HepG2 (cell line): ENCODE results near the gene RSF1. TPM values are rescaled to one million over a fixed set of nuclear protein-coding genes. Genes with fewer than 3 reads are reported as not detected.

Source experiments
- ARID5B ChIP-seq: IDR thresholded peaks from 2 replicates; pipeline ENCODE4 v1.4.0; 2020; ENCODE audit warnings: mild to moderate bottlenecking, missing genetic modification reagents
- CREB1 ChIP-seq, 2 experiments: fragments of 450-650 bp in 1 of 2; IDR thresholded peaks; 2 replicates each; pipeline ENCODE4 v1.6.1; 2016 to 2017; ENCODE audit warnings: control low read depth in 1 of 2, mild to moderate bottlenecking in 1 of 2, missing compliant biosample characterization in 1 of 2, missing genetic modification characterization in 1 of 2
- HOMEZ ChIP-seq: IDR thresholded peaks from 2 replicates; pipeline ENCODE4 v1.6.1; 2016; ENCODE audit warnings: low read depth
- KAT7 ChIP-seq: IDR thresholded peaks from 2 replicates; pipeline ENCODE4 v1.6.1; 2018; ENCODE audit warnings: borderline replicate concordance, missing compliant biosample characterization
- RARA ChIP-seq: IDR thresholded peaks from 2 replicates; pipeline ENCODE4 v1.6.1; 2016; ENCODE audit warnings: missing genetic modification reagents, missing compliant biosample characterization
- SAFB2 ChIP-seq: sonication (generic); formaldehyde crosslinking; IDR thresholded peaks from 2 replicates; pipeline ENCODE4 v1.5.1; 2020; ENCODE audit warnings: missing genetic modification reagents, low read depth, mild to moderate bottlenecking, borderline replicate concordance
- SMYD3 ChIP-seq: sonication (generic); formaldehyde crosslinking; IDR thresholded peaks from 2 replicates; pipeline ENCODE4 v1.8.1; 2023; ENCODE audit warnings: mild to moderate bottlenecking, missing genetic modification reagents
- TCF7 ChIP-seq: sonication (generic); IDR thresholded peaks from 2 replicates; pipeline ENCODE4 v1.6.1; 2016; ENCODE audit warnings: antibody characterized with exemption, low read depth
- ZBTB4 ChIP-seq: sonication (generic); formaldehyde crosslinking; IDR thresholded peaks from 2 replicates; pipeline ENCODE4 v1.4.0; 2020; ENCODE audit warnings: missing genetic modification reagents, mild to moderate bottlenecking, borderline replicate concordance
- ZNF101 ChIP-seq: sonication (generic); formaldehyde crosslinking; IDR thresholded peaks from 2 replicates; pipeline ENCODE4 v1.4.0; 2020; ENCODE audit warnings: mild to moderate bottlenecking, low read depth, missing genetic modification reagents, borderline replicate concordance
- ZNF841 ChIP-seq: sonication (generic); formaldehyde crosslinking; IDR thresholded peaks from 2 replicates; pipeline ENCODE4 v1.8.1; 2023; ENCODE audit warnings: missing genetic modification reagents, borderline replicate concordance
- ZSCAN21 ChIP-seq: sonication (generic); formaldehyde crosslinking; IDR thresholded peaks from 2 replicates; pipeline ENCODE4 v1.8.0; 2022; ENCODE audit warnings: mild to moderate bottlenecking, missing genetic modification reagents, moderate library complexity, borderline replicate concordance
- polyA plus RNA-seq, 8 experiments: library from polyadenylated mRNA; depleted of rRNA in 3 of 8; stranded (reverse) in 7 of 8; unstranded in 1 of 8; fragments of >200 nt; fragmentation: Illumina TruSeq in 4 of 8; extraction: Trizol in 4 of 8; gene quantifications; 2 replicates each; pipeline versions ENCODE4 v1.2.1 to v1.2.3, GENCODE V29; 2011 to 2016; ENCODE audit warnings: low read depth in 4 of 8, missing spikeins in 1 of 8, mixed read lengths in 1 of 8; ENCODE audit not compliant: insufficient read depth in 1 of 8
- total RNA-seq, 5 experiments: library from RNA; depleted of rRNA; stranded (reverse); fragments of >200 nt; fragmentation: Illumina TruSeq; extraction: Trizol; gene quantifications; 2 replicates each; pipeline ENCODE4 v1.2.3, GENCODE V29; 2016; ENCODE audit warnings: low read depth in 1 of 5
- TF ChIP-seq, protein P1 (sequence below): sonication (generic); formaldehyde crosslinking; IDR thresholded peaks from 2 replicates; pipeline ENCODE4 v1.4.0; 2020; ENCODE audit warnings: missing genetic modification reagents

RSF1 gene
- total and polyA plus RNA-seq, 2 of the 13 experiments (the other 11 are each of a cell fraction or from before 2014, with no cell fraction given), result 15.5 to 33.1 TPM

DNA sequence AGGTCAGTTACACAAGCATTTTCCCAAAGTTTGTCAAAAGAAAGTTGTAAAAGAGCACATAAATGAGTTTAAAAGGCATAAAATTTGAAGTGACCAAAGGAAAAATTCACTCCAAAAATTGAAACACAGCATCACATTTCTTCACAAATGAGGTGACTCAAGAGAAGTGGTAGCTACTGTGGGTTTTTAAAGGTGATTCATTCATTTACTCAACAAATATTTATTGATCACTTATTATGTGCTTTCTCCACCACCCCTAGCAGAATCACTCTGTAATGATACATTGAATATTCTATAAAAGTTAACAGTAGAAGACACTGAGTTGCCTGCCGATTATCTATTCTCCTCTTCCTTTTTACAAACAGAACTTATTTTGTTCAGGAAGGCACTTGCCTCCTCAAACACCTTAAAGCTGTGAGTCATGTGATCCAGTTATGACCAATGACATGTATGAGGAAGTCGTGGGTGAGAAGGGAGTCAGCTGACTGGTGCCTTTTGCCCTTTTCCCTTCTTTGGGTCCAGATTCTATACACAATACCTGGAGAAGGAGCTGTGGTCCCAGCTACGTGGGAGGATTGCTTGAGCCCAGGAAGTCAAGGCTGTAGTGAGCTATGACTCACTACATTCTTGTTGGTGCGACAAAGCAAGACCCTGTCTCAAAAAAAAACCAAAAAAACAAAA is 115.2 kb downstream of the RSF1 start (continued):
- TF ChIP-seq, protein P1, sequence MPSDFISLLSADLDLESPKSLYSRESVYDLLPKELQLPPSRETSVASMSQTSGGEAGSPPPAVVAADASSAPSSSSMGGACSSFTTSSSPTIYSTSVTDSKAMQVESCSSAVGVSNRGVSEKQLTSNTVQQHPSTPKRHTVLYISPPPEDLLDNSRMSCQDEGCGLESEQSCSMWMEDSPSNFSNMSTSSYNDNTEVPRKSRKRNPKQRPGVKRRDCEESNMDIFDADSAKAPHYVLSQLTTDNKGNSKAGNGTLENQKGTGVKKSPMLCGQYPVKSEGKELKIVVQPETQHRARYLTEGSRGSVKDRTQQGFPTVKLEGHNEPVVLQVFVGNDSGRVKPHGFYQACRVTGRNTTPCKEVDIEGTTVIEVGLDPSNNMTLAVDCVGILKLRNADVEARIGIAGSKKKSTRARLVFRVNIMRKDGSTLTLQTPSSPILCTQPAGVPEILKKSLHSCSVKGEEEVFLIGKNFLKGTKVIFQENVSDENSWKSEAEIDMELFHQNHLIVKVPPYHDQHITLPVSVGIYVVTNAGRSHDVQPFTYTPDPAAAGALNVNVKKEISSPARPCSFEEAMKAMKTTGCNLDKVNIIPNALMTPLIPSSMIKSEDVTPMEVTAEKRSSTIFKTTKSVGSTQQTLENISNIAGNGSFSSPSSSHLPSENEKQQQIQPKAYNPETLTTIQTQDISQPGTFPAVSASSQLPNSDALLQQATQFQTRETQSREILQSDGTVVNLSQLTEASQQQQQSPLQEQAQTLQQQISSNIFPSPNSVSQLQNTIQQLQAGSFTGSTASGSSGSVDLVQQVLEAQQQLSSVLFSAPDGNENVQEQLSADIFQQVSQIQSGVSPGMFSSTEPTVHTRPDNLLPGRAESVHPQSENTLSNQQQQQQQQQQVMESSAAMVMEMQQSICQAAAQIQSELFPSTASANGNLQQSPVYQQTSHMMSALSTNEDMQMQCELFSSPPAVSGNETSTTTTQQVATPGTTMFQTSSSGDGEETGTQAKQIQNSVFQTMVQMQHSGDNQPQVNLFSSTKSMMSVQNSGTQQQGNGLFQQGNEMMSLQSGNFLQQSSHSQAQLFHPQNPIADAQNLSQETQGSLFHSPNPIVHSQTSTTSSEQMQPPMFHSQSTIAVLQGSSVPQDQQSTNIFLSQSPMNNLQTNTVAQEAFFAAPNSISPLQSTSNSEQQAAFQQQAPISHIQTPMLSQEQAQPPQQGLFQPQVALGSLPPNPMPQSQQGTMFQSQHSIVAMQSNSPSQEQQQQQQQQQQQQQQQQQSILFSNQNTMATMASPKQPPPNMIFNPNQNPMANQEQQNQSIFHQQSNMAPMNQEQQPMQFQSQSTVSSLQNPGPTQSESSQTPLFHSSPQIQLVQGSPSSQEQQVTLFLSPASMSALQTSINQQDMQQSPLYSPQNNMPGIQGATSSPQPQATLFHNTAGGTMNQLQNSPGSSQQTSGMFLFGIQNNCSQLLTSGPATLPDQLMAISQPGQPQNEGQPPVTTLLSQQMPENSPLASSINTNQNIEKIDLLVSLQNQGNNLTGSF, result no peak
- TF ChIP-seq ARID5B (CRISPR knock-in tag) (no peak; the same call in 1 of the 2 replicates), SMYD3 (no peak), ZBTB4 (CRISPR knock-in tag) (no peak), ZNF841 (no peak), RARA (peak; percentile 34), HOMEZ (peak; percentile 99), CREB1 (IDR thresholded peaks at IDR 0.05) (peak; percentile 44; the same call in 1 of the 2 replicates), CREB1 (CRISPR knock-in tag; IDR thresholded peaks at IDR 0.05) (peak; percentile 30; the same call in 1 of the 2 replicates), KAT7 (no peak), TCF7 (no peak), SAFB2 (CRISPR knock-in tag) (no peak), ZSCAN21 (CRISPR knock-in tag) (no peak), ZNF101 (CRISPR knock-in tag) (no peak)
